OCI-LY3 (cell line): ENCODE data around the gene PRDM5.
A peak's percentile ranks its signal among the peaks of the same experiment; 100 is the strongest.

Experiments
- H2AFZ ChIP-seq: fragments of 200-600, 300-600 bp; shearing (Covaris generic); 2 replicates; pipeline ENCODE4 v1.6.0; 2014; ENCODE audit warnings: antibody characterized with exemption, low read depth, low read length
- H3K27ac ChIP-seq: fragments of 200-600, 300-600 bp; sonication (generic); 2 replicates; pipeline ENCODE4 v1.5.1; 2014; ENCODE audit warnings: mild to moderate bottlenecking, low read length, moderate library complexity, mixed read lengths
- H3K27me3 ChIP-seq: fragments of 200-600, 300-600 bp; sonication (generic); 2 replicates; pipeline ENCODE4 v1.6.1; 2014; ENCODE audit warnings: low read depth, low read length, mixed read lengths
- H3K36me3 ChIP-seq: fragments of 200-600, 300-600 bp; sonication (generic); replicated peaks from 2 replicates; pipeline ENCODE3; 2014; ENCODE audit warnings: low read depth, low read length, mixed read lengths
- H3K4me1 ChIP-seq: fragments of 300-600, 200-600 bp; sonication (generic); 2 replicates; pipeline ENCODE4 v1.6.1; 2014; ENCODE audit warnings: low read length, mixed read lengths
- H3K4me2 ChIP-seq: fragments of 200-600, 300-600 bp; sonication (generic); 2 replicates; pipeline ENCODE4 v1.6.1; 2014; ENCODE audit warnings: low read length, mixed read lengths
- H3K4me3 ChIP-seq: fragments of 300-600, 200-600 bp; sonication (generic); 2 replicates; pipeline ENCODE4 v1.5.1; 2014; ENCODE audit warnings: antibody characterized with exemption, mild to moderate bottlenecking, low read length, moderate library complexity
- H3K79me2 ChIP-seq: fragments of 300-600, 200-600 bp; shearing (Covaris generic); 2 replicates; pipeline ENCODE4 v1.6.1; 2014; ENCODE audit warnings: mild to moderate bottlenecking, low read length, mixed read lengths
- H3K9ac ChIP-seq: fragments of 300-600, 200-600 bp; shearing (Covaris generic); 2 replicates; pipeline ENCODE4 v1.6.0; 2014; ENCODE audit warnings: mild to moderate bottlenecking, low read length, moderate library complexity
- H3K9me3 ChIP-seq: fragments of 200-600, 300-600 bp; shearing (Covaris generic); 2 replicates; pipeline ENCODE4 v1.6.1; 2014; ENCODE audit warnings: low read length, mixed read lengths; ENCODE audit not compliant: insufficient read depth
- H4K20me1 ChIP-seq: fragments of 200-600, 300-600 bp; sonication (generic); 2 replicates; pipeline ENCODE4 v1.6.1; 2016; ENCODE audit warnings: low read length, mixed read lengths; ENCODE audit not compliant: insufficient read depth
- EZH2phosphoT487 ChIP-seq: fragments of 200-600 bp; shearing (Covaris generic); IDR thresholded peaks from 2 replicates; pipeline ENCODE4 v1.6.1; 2018; ENCODE audit warnings: antibody characterized with exemption, mixed run types, low read depth
- TF ChIP-seq, protein P1 (sequence below): fragments of 200-600, 300-600 bp; sonication (generic); IDR thresholded peaks from 2 replicates; pipeline ENCODE4 v1.5.1; 2014; ENCODE audit warnings: antibody characterized with exemption, low read length, low read depth

The PRDM5 gene

DNA sequence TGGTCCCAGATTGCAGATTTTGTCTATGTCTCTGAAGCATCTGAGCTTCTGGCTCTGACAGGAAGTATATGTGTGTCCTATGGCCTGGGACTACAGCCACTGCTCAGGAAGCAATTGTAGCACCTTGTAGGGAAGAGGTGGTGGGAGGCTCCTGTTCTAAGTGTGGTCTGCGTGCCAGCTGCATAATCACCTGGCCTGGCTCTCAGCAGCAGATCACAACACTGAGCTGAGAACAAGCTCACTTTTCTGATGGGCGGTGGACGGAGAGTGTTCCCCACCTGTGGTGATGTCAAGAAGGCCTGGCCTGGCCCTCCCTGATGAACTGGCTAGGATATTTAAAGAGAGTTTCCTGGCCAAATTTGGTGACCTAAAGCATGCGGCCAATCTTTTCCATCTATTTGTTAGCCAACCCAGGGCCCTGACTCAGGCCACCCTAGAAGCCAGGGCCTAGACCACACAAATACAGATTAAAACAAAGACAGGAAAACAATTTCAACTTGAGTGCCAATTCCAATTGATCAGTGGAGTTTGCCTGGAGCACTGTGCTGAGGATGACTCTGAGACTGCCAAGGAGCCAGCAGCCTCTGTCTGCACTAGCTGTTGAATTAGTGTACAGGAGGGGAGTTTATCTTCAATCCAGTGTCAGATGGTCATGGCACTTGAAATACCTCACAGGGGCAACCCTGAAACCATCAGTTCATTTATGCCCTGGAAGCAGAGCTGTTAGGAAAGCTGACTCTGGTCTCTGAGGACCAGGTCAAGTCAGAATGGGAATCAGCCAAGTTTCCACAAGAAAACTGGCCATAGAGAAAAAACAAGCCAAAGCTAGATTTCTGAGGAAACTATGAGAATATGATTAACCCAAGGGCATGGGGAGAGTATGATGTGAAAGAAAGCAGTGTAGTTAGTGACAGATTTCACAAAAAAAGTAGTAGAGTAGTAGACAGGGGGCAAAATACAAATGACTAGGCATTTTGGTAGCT lies 47.4 kb downstream of the PRDM5 start:
- Histone ChIP-seq H3K79me2 (no peaks in the 10 kb centered on the region), H3K4me2 (no peak overlapping the region), H4K20me1 (no peaks in the 10 kb centered on the region), H2AFZ (no peak overlapping the region), H3K9me3 (no peaks in the 10 kb centered on the region), H3K27me3 (no peaks in the 10 kb centered on the region), H3K27ac (no peak overlapping the region), H3K4me3 (no peak overlapping the region), H3K36me3 (no peaks in the 10 kb centered on the region), H3K4me1 (peaks cover 2% of the 10 kb centered on the region; the same call in 1 of the 2 replicates), H3K9ac (no peak overlapping the region)
- no peak for TF ChIP-seq EZH2phosphoT487
- TF ChIP-seq, protein P1, sequence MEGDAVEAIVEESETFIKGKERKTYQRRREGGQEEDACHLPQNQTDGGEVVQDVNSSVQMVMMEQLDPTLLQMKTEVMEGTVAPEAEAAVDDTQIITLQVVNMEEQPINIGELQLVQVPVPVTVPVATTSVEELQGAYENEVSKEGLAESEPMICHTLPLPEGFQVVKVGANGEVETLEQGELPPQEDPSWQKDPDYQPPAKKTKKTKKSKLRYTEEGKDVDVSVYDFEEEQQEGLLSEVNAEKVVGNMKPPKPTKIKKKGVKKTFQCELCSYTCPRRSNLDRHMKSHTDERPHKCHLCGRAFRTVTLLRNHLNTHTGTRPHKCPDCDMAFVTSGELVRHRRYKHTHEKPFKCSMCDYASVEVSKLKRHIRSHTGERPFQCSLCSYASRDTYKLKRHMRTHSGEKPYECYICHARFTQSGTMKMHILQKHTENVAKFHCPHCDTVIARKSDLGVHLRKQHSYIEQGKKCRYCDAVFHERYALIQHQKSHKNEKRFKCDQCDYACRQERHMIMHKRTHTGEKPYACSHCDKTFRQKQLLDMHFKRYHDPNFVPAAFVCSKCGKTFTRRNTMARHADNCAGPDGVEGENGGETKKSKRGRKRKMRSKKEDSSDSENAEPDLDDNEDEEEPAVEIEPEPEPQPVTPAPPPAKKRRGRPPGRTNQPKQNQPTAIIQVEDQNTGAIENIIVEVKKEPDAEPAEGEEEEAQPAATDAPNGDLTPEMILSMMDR, result no peak

DNA sequence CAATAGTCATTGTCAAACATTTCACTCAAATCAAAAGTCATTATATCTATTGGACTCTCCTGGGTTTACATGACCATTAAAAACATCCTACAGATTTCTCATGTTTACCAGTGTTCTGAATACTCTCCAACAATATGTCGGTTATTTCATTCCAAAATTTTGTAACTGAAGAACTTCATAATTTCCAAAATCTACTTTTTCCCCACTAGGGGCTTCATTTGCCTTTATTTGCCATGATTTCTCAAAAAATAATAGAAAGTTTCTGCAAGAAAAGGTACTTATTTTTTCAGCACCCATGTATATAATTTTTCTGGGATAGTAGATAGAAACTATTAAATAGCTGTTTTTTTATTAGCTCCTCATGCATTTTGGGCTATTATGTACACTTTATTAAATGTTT lies 49.0 kb downstream of the PRDM5 start:
- Histone ChIP-seq H3K79me2 (no peaks in the 10 kb centered on the region), H2AFZ (no peak overlapping the region), H3K36me3 (no peaks in the 10 kb centered on the region), H3K4me3 (no peak overlapping the region), H3K9ac (no peak overlapping the region), H3K4me2 (no peak overlapping the region), H3K4me1 (peaks cover 7% of the 10 kb centered on the region; the same call in 1 of the 2 replicates), H3K9me3 (no peaks in the 10 kb centered on the region), H3K27me3 (no peaks in the 10 kb centered on the region), H3K27ac (no peak overlapping the region), H4K20me1 (no peaks in the 10 kb centered on the region)
- TF ChIP-seq, protein P1, result peak; percentile 24; the same call in 1 of the 2 replicates
- no peak for TF ChIP-seq EZH2phosphoT487

DNA sequence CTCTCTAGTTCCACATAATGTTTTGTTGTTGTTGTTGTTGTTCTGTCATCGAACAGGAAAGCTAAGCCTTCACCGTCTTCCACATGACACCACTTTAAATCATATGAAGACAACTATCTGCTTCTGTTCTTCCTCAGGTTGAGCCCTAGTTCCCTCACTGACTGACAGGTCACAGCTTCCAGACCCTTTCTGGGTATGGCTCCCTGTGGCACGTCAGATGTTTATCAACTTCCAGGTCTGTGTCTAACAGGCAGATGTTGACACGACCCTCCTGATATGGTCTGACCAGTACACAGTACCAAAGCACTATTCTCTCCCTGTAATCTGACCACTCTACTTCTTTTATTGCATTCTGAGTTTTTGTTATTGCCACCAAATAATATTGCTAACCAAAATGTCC lies 51.4 kb downstream of the PRDM5 start:
- Histone ChIP-seq H3K9ac (no peak overlapping the region), H3K27ac (no peak overlapping the region), H3K79me2 (no peaks in the 10 kb centered on the region), H3K27me3 (no peaks in the 10 kb centered on the region), H3K9me3 (no peaks in the 10 kb centered on the region), H3K4me1 (peaks cover 7% of the 10 kb centered on the region; the same call in 1 of the 2 replicates), H3K36me3 (no peaks in the 10 kb centered on the region), H4K20me1 (no peaks in the 10 kb centered on the region), H3K4me3 (no peak overlapping the region), H2AFZ (no peak overlapping the region), H3K4me2 (no peak overlapping the region)
- TF ChIP-seq, protein P1, result no peak
- no peak for TF ChIP-seq EZH2phosphoT487

DNA sequence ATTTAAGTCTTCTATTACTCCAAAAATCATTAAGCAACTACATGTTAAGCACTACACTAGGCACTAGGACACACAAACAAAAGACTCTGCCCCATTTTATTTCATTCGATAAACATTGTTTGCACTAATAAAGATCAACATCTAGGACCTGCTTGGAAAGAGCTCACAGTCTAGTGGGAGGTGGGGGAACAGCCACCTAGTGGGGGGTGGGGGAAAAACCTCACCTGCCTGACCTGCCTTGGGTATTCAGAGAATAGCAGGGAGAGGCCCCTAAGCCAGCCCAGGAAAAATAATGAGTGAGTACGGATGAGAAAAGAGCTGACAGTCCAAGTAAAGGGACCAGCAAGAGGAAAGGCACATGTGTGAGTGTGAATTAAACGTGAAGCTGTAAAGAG lies 52.2 kb downstream of the PRDM5 start:
- Histone ChIP-seq H3K36me3 (no peaks in the 10 kb centered on the region), H3K9me3 (no peaks in the 10 kb centered on the region), H3K9ac (no peak overlapping the region), H4K20me1 (no peaks in the 10 kb centered on the region), H3K4me2 (peak overlapping the region; percentile 38), H3K4me1 (peaks cover 7% of the 10 kb centered on the region; the same call in 1 of the 2 replicates), H3K79me2 (no peaks in the 10 kb centered on the region), H3K27ac (no peak overlapping the region), H2AFZ (peak overlapping the region; percentile 52), H3K27me3 (no peaks in the 10 kb centered on the region), H3K4me3 (no peak overlapping the region)
- no peak for TF ChIP-seq EZH2phosphoT487
- TF ChIP-seq, protein P1, result peak; percentile 59
